Stimulated activated CD4-positive, alpha-beta T cell treated with anti-CD3 and anti-CD28 coated beads, Interleukin-12 subunit alpha, Interleukin-12 subunit beta, amount 100 ng/mL, for 24 hours (primary cell): Measurements from ENCODE around the gene SDSL.

Experiments
- DNase-seq, 2 experiments: peaks; one replicate each; pipeline ENCODE4 v3.0.0-alpha.2; 2020; ENCODE audit warnings: low read depth in 2 of 2

SDSL gene

DNA sequence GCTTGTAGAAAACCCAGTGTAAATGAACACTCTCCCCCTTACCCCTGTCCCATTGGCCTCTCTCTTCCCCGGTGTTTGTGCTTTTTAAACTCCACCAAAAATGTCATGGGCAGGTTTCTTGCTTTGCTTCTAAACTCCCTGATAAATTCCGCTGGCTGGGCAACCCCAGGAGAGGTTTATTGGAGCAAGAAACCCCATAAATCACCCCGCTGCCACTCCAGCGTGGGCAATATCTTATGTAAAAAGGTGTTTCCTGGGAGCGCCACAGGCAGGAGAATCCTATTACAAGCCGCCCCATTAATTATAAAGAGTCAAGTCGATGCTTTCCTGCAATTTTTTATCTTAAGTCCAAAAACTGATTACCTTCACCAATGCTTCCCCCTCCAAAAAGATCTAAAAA lies 26.7 kb downstream of the SDSL start:
- DNase-seq: no peak

DNA sequence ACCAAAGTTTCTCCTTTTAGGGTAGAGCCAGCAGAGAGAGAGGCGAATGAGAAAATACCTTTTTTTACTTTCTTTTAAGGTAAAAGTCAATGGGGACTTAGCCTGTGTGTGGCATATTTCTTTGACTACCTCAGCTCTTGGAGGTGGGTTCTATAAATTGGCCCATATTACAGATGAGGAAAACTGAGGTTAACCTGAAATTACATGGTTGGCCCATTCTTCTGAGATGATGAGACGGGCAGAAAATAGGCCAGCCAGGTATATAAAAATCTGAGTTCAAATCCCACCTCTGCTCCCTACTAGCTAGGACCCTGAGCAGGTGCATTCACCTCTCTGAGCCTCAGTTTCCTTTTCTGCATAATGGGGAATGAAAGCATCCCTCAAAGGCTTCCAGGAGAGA lies 27.1 kb downstream of the SDSL start:
- no peak for DNase-seq

GRCh38 chr12:113449839-113450238 lies 27.7 kb downstream of the SDSL start:
- DNase-seq: no peak

DNA sequence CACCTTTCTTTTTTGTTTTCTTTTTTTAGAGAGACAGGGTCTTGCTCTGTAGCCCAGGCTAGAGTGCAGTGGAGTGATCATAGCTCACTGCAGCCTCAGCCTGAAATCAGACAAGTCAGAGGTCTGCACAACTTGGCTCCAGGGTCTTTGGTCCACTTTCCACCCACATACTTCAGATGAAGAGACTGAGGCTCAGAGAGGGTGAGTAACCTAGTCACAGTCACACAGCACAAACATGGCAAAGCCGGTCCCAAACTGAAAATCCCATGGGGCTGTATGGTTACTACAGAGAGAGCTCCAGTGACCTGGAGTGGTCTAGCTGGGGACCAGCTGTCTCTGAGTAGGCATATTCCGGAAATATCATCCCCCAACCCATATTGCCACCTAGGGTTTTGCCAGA lies 30.3 kb downstream of the SDSL start:
- DNase-seq: no peak

DNA sequence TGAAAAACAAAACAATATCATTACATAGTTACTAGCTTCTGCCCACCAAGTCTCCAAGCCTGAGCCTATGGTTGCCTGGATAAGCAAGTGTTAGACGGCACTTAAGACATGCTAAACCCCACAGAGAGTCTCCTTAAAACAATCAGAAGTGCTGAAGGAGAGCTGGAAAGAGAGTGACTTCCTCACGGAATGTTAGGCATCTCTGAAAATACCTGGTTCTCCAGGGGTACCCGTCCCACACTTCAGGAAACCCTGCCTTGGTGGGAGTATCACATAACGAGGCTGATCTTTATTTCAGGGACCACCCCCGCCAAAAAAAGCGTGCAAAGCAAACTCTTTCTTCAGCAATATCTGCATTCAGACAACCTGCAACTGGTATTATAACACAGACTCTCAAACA lies 31.1 kb downstream of the SDSL start:
- DNase-seq: no peak

DNA sequence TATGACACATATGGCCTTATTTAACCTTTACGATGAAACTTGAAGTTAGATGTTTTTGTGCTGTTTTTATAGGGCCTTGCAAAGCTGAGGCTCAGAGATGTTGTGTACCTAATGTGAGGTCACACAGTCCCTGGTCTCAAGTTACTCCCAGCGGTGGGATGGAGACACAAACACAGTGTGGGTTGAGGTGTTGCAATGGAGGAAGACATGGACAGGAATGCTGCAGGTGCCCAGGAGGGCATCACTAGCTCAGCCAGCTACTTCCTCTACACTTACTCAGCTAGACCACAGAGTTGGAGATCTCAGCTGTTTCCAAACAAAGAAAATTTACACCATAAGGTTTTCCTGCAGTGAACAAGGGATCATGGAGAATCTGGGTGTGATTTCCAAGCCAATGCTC lies 34.0 kb downstream of the SDSL start:
- no peak for DNase-seq

DNA sequence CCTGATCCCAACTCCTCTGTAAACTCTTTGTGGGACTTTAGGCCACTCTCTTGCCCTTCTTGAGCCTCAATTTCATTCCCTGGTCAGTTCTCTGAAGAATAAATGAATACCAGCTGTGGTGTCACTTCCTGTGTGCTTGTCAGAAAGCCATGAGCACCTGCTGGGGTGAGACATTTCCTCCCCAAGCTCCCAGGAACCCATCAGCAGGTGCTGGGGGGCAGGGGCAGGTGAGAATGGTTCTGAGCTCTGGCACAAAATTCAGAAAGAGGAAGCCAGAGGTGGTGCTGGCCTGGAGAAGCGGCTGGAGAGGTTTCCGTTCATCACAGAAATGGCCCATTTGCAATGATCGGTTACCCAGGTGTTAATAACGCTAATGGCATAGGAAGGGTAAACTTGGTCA lies 34.6 kb downstream of the SDSL start:
- no peak for DNase-seq

- DNase-seq: no peak
These were observed 35.0 kb downstream of the SDSL start for GRCh38 chr12:113457185-113457584.

- DNase-seq: no peak
These were observed 35.5 kb downstream of the SDSL start for GRCh38 chr12:113457710-113458109.

- no peak for DNase-seq
These were observed 37.8 kb downstream of the SDSL start for GRCh38 chr12:113459981-113460380.

DNA sequence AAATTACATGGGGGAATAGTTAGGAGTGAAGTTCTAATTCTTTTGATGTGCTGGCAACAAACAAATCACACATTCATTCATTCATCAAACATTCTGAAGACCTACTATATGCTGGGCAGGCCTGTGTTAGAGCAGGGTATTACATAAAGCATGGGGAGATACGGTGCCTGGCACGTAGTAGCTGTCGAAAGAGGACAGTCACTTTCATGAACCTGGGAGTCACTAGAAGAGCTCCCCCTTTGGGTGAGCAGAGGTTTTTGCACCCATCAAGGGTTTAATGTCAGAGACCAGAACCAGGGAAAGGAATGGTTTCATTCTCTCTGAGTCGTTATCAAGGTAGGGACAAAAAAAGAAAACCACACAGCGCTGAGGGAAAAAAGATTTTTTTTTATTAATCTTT lies 39.5 kb downstream of the SDSL start:
- no peak for DNase-seq

- peak; percentile 36 to 72 for DNase-seq
These were observed 40.1 kb downstream of the SDSL start for GRCh38 chr12:113462117-113462774.

DNA sequence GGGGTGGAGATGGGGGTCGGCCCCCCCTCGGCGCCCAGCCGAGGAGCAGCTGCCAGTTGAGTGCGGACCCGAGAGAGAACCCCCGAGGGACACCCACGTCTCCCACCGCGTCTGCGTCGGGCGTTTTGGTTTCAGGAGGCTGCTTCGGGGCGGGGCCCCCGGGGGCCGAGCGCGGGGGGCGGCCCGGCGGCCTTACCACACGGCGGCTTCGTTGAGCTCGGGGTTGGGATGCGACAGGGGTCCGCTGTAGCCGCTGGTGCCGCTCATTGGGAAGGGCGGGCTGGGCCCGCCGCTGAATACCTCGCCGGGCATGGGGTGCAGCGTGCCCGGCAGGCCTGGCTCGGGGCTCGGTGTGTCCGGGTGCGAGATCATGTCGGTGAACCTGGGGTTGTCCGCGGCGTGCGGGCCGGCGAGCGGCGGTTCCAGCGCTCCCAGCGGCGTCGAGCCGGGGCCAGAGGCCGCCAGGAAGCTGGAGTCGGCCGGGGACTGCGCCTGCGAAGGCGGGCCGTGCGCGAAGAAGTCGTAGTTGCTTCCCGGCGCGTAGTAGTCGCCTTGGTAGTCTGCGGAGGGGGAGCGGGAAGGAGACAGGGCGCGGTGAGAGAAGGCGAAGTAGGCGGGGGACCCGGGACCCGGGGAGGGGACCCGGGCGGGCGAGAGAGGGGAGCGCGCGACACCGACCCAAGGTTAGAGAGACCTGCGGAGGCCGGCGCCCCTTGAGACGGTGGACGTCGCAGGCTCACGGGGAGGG lies 41.0 kb downstream of the SDSL start:
- DNase-seq: no peak

GRCh38 chr12:113463746-113464451 lies 41.7 kb downstream of the SDSL start:
- DNase-seq: no peak

GRCh38 chr12:113464452-113464775 lies 42.2 kb downstream of the SDSL start:
- no peak for DNase-seq

- no peak for DNase-seq
These were observed 42.9 kb downstream of the SDSL start for GRCh38 chr12:113464852-113465719.

GRCh38 chr12:113465808-113466453 lies 43.8 kb downstream of the SDSL start:
- no peak for DNase-seq

DNA sequence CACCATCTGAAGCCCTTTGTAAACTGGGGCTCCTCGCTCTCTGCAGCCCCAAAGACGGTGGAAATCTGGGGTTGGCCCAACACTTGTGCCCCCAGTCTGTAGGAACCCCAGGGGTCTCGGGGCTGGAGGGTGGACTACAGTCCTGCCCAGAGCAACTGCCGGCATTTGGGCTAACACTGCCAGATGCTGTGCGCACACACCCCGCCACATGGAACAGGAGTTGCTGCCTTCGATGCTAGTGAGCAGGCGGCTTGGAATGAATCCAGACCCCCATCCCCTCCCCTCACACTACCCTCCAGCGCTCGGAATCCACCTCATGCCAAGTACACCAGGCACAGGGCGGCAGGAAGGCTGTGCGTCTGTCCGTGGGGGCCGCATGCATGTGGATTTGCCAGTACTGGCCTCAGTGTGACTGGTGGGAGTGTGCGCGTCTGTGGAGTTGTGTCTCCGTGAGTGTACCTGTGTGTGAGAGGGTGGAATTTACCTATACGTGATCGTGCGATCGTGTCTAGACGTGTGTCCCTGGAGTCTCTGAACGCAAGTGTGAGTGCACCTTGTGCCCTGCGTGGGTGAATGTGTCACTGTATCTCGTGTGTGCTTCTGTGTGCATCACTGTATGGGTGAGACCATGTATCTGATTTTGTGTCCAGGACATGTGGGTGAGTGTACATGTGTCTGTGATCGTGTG lies 44.4 kb downstream of the SDSL start:
- DNase-seq: no peak

DNA sequence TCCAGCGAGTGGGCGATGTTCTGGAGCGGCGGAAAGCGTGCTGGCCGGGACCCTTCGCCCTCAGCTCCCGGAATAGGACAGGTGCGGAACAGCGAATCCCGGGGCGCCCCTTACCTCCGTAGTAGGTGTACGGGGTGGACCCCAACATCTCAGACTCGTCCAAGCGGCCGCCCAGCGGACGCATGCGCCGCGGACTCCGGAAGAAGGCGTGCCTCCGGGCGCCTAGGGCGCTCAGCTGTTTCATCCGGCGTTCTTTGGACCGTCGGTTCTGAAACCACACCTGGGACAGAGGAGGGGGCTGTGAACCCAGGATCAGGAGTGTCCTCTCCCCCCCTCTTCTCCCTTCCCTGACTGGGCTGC lies 44.9 kb downstream of the SDSL start:
- DNase-seq: no peak

- DNase-seq: no peak
These were observed 45.6 kb downstream of the SDSL start for GRCh38 chr12:113467502-113468364.
